HL-60 (cell line): Measurements from ENCODE around the gene TAF15.

Experiments
- DNase-seq, 2 experiments: peaks; one replicate each; pipeline ENCODE4 v3.0.0-alpha.2; 2010 to 2020; ENCODE audit warnings: low read depth in 1 of 2, low spot score in 1 of 2
- H3K27ac ChIP-seq: fragments of 250-450 bp; sonication (Bioruptor Pico); replicated peaks from 2 replicates; pipeline ENCODE4 v1.5.1; 2020; ENCODE audit warnings: mild to moderate bottlenecking, moderate library complexity
- H3K27me3 ChIP-seq: fragments of 250-450 bp; sonication (Bioruptor Pico); 2 replicates; pipeline ENCODE4 v1.5.1; 2021; ENCODE audit warnings: mild to moderate bottlenecking, moderate library complexity; ENCODE audit not compliant: insufficient read depth, poor library complexity, severe bottlenecking
- H3K4me3 ChIP-seq: replicated peaks from 2 replicates; pipeline ENCODE4 v1.5.1; 2011; ENCODE audit warnings: mild to moderate bottlenecking, control low read depth, low read length; ENCODE audit not compliant: insufficient read depth
- CTCF ChIP-seq: IDR thresholded peaks from one replicate; pipeline ENCODE4 v1.5.1; 2011; ENCODE audit warnings: low read length, control low read depth, inconsistent platforms; ENCODE audit not compliant: insufficient read depth
- GABPA ChIP-seq: IDR thresholded peaks from 2 replicates; pipeline ENCODE4 v1.6.1; 2012; ENCODE audit warnings: low read depth
- POLR2AphosphoS5 ChIP-seq: IDR thresholded peaks from 2 replicates; pipeline ENCODE4 v1.6.1; 2012; ENCODE audit warnings: low read depth
- REST ChIP-seq: IDR thresholded peaks from 2 replicates; pipeline ENCODE4 v1.6.1; 2012; ENCODE audit warnings: low read depth; ENCODE audit not compliant: insufficient replicate concordance
- SPI1 ChIP-seq: IDR thresholded peaks from 2 replicates; pipeline ENCODE4 v1.6.1; 2012; ENCODE audit warnings: low read depth, mild to moderate bottlenecking, borderline replicate concordance

The TAF15 gene

GRCh38 chr17:35768797-35769196, 40.5 kb upstream of the TAF15 start:
- Histone ChIP-seq H3K27ac (no peak overlapping the region), H3K27me3 (peaks cover 6% of the 10 kb centered on the region), H3K4me3 (no peak overlapping the region)
- DNase-seq, result no peak
- TF ChIP-seq SPI1 (no peak), POLR2AphosphoS5 (no peak), REST (no peak), GABPA (no peak), CTCF (no peak)

- TF ChIP-seq REST (no peak), GABPA (no peak), SPI1 (no peak), CTCF (no peak), POLR2AphosphoS5 (no peak)
- H3K4me3 ChIP-seq, result no peak overlapping the region
- peaks cover 6% of the 10 kb centered on the region for H3K27me3 ChIP-seq
- no peak overlapping the region for H3K27ac ChIP-seq
- DNase-seq, result no peak
These were observed 39.3 kb upstream of the TAF15 start for GRCh38 chr17:35769895-35770486.

- peaks cover 4% of the 10 kb centered on the region for H3K27me3 ChIP-seq
- TF ChIP-seq SPI1 (no peak), GABPA (no peak), CTCF (no peak), REST (no peak), POLR2AphosphoS5 (no peak)
- H3K27ac ChIP-seq, result no peak overlapping the region
- H3K4me3 ChIP-seq, result no peak overlapping the region
- DNase-seq, result no peak
These were observed 36.2 kb upstream of the TAF15 start for GRCh38 chr17:35773129-35773528.
